ENCODE results near the gene NDUFB6. TPM values are rescaled to one million over a fixed set of nuclear protein-coding genes. Genes with fewer than 3 reads are reported as not detected.
A peak's percentile ranks its signal among the peaks of the same experiment; 100 is the strongest.

The NDUFB6 gene
- total and polyA plus RNA-seq, 2 experiments from 2014 or later: 73.7 to 122 TPM

- Histone ChIP-seq H3K27ac (no peak overlapping the region), H3K4me2 (no peak overlapping the region), H3K27me3 (no peaks in the 10 kb centered on the region), H3K79me2 (peaks cover 24% of the 10 kb centered on the region), H3K9me3 (ENCODE audit: low read depth) (no peaks in the 10 kb centered on the region), H2AFZ (no peak overlapping the region), H3K36me3 (replicated peaks; ENCODE audit: insufficient read depth, low read depth) (no peaks in the 10 kb centered on the region), H3K4me1 (ENCODE audit: insufficient read depth) (peaks cover 18% of the 10 kb centered on the region), H3K4me3 (no peak overlapping the region), H3K9me2 (replicated peaks; ENCODE audit: insufficient read depth) (no peaks in the 10 kb centered on the region), H4K20me1 (ENCODE audit: insufficient read depth, poor library complexity, severe bottlenecking) (peaks cover 5% of the 10 kb centered on the region)
- no peak for TF ChIP-seq EZH2phosphoT487 (IDR thresholded peaks at IDR 0.05; ENCODE audit: low read depth, severe bottlenecking, unreplicated experiment)
- TF ChIP-seq CTCF (IDR thresholded peaks at IDR 0.05; ENCODE audit: poor library complexity): no peak
- no peak for TF ChIP-seq EZH2 (IDR thresholded peaks at IDR 0.05; ENCODE audit: borderline replicate concordance)
- no peak for DNase-seq (ENCODE audit: low spot score)
- WGBS (ENCODE audit: low lambda C conversion rate, missing lambda C conversion rate): 76% methylated on average over 1 of the region's 1 CpG
These were observed 1.9 kb upstream of the NDUFB6 start for GRCh38 chr9:32574858-32575257.

- Histone ChIP-seq H3K27me3 (no peaks in the 10 kb centered on the region), H3K9me2 (replicated peaks; ENCODE audit: insufficient read depth) (no peaks in the 10 kb centered on the region), H3K27ac (peak overlapping the region; percentile 95), H3K79me2 (peaks cover 34% of the 10 kb centered on the region), H3K4me1 (ENCODE audit: insufficient read depth) (peaks cover 18% of the 10 kb centered on the region), H4K20me1 (ENCODE audit: insufficient read depth, poor library complexity, severe bottlenecking) (peaks cover 5% of the 10 kb centered on the region), H2AFZ (peak overlapping the region; percentile 97), H3K36me3 (replicated peaks; ENCODE audit: insufficient read depth, low read depth) (no peaks in the 10 kb centered on the region), H3K4me2 (peak overlapping the region; percentile 86), H3K4me3 (peak overlapping the region; percentile 56), H3K9me3 (ENCODE audit: low read depth) (no peaks in the 10 kb centered on the region)
- DNase-seq (ENCODE audit: low spot score): no peak
- TF ChIP-seq CTCF (IDR thresholded peaks at IDR 0.05; ENCODE audit: poor library complexity) (no peak), EZH2 (IDR thresholded peaks at IDR 0.05; ENCODE audit: borderline replicate concordance) (no peak), EZH2phosphoT487 (IDR thresholded peaks at IDR 0.05; ENCODE audit: low read depth, severe bottlenecking, unreplicated experiment) (no peak)
- 92% methylated on average over 7 of the region's 7 CpGs for WGBS (ENCODE audit: low lambda C conversion rate, missing lambda C conversion rate)
These were observed 862 bp upstream of the NDUFB6 start for GRCh38 chr9:32573821-32574220.

GRCh38 chr9:32571969-32572899, 725 bp downstream of the NDUFB6 start:
- H2AFZ ChIP-seq: peak overlapping the region; percentile 75
- H3K9me3 ChIP-seq (ENCODE audit: low read depth): no peaks in the 10 kb centered on the region
- H3K9me2 ChIP-seq (replicated peaks; ENCODE audit: insufficient read depth): no peaks in the 10 kb centered on the region
- 2% methylated on average over 17 of the region's 17 CpGs for WGBS (ENCODE audit: low lambda C conversion rate, missing lambda C conversion rate)
- H3K4me3 ChIP-seq: peak overlapping the region; percentile 74
- DNase-seq (ENCODE audit: low spot score): peak; percentile 89
- H3K27me3 ChIP-seq: no peaks in the 10 kb centered on the region
- no peak for TF ChIP-seq EZH2 (IDR thresholded peaks at IDR 0.05; ENCODE audit: borderline replicate concordance)
- TF ChIP-seq CTCF (IDR thresholded peaks at IDR 0.05; ENCODE audit: poor library complexity): peak; percentile 68
- H3K4me1 ChIP-seq (ENCODE audit: insufficient read depth): peaks cover 18% of the 10 kb centered on the region
- H3K27ac ChIP-seq: peak overlapping the region; percentile 95
- H4K20me1 ChIP-seq (ENCODE audit: insufficient read depth, poor library complexity, severe bottlenecking): peaks cover 5% of the 10 kb centered on the region
- H3K4me2 ChIP-seq: peak overlapping the region; percentile 86
- H3K36me3 ChIP-seq (replicated peaks; ENCODE audit: insufficient read depth, low read depth): no peaks in the 10 kb centered on the region
- peaks cover 37% of the 10 kb centered on the region for H3K79me2 ChIP-seq

Measured in hepatocyte (in vitro differentiated cells).